WTC11 (cell line): ENCODE measurements around the gene PAOX. TPM values are rescaled to one million over a fixed set of nuclear protein-coding genes. Genes with fewer than 3 reads are reported as not detected.

Source experiments
- ATAC-seq: fragments of 200-7000 bp; cut with Tn5 transposase; 2 replicates; pipeline ENCODE4 v1.10.0; 2021; ENCODE audit warnings: mild to moderate bottlenecking, moderate library complexity
- CTCF ChIA-PET: fragments of 300-600 bp; sonication (Branson Sonifier 250); formaldehyde crosslinking; loops from one replicate; lab custom pipeline; 2021; ENCODE audit warnings: antibody characterized with exemption; lab: Charles Lee
- POLR2A ChIA-PET: fragments of 350-600 bp; sonication (Branson Sonifier 250); formaldehyde crosslinking; loops from one replicate; lab custom pipeline; 2021; ENCODE audit warnings: antibody characterized with exemption; lab: Charles Lee
- DNase-seq: peaks from one replicate; pipeline ENCODE4 v3.0.0; 2021; ENCODE audit warnings: low spot score
- H3K27ac Mint-ChIP-seq: 2 replicates; pipeline ENCODE4 v1.8.0; 2021; ENCODE audit warnings: mixed read lengths
- H3K27me3 Mint-ChIP-seq: 2 replicates; pipeline ENCODE4 v1.8.0; 2021; ENCODE audit warnings: low read depth, mild to moderate bottlenecking, moderate library complexity, mixed read lengths
- H3K36me3 Mint-ChIP-seq: 2 replicates; pipeline ENCODE4 v1.8.0; 2021; ENCODE audit warnings: mixed read lengths
- H3K4me1 Mint-ChIP-seq: 2 replicates; pipeline ENCODE4 v1.8.0; 2022; ENCODE audit warnings: mixed read lengths
- H3K4me3 Mint-ChIP-seq: 2 replicates; pipeline ENCODE4 v1.8.0; 2021; ENCODE audit warnings: mild to moderate bottlenecking, moderate library complexity, mixed read lengths
- H3K9me3 Mint-ChIP-seq: 2 replicates; pipeline ENCODE4 v1.8.0; 2021; ENCODE audit warnings: mixed read lengths
- CBFB ChIP-seq: sonication (generic); formaldehyde crosslinking; IDR thresholded peaks from 2 replicates; pipeline ENCODE4 v1.8.1; 2022; ENCODE audit warnings: mild to moderate bottlenecking, low read depth, missing genetic modification reagents
- CREM ChIP-seq: sonication (generic); formaldehyde crosslinking; IDR thresholded peaks from 2 replicates; pipeline ENCODE4 v1.8.1; 2022; ENCODE audit warnings: mild to moderate bottlenecking, missing genetic modification reagents, moderate library complexity
- ELF4 ChIP-seq: sonication (generic); formaldehyde crosslinking; IDR thresholded peaks from 2 replicates; pipeline ENCODE4 v1.8.1; 2022; ENCODE audit warnings: low read depth, mild to moderate bottlenecking, moderate library complexity, missing genetic modification reagents
- FOXJ3 ChIP-seq: sonication (generic); formaldehyde crosslinking; IDR thresholded peaks from 2 replicates; pipeline ENCODE4 v1.9.0; 2021; ENCODE audit warnings: missing genetic modification reagents, mild to moderate bottlenecking, borderline replicate concordance
- GTF2I ChIP-seq: fragments of 250-450 bp; sonication (Bioruptor Pico); conservative IDR thresholded peaks from 2 replicates; pipeline ENCODE4 v1.4.0; 2021; ENCODE audit warnings: mild to moderate bottlenecking
- MYBL2 ChIP-seq: sonication (generic); formaldehyde crosslinking; IDR thresholded peaks from 2 replicates; pipeline ENCODE4 v1.8.1; 2023; ENCODE audit warnings: mild to moderate bottlenecking, moderate library complexity, missing genetic modification reagents
- NFATC4 ChIP-seq: fragments of 250-450 bp; sonication (Bioruptor Pico); IDR thresholded peaks from 2 replicates; pipeline ENCODE4 v1.9.0; 2021; ENCODE audit warnings: mild to moderate bottlenecking
- NFYB ChIP-seq: sonication (generic); formaldehyde crosslinking; conservative IDR thresholded peaks from 2 replicates; pipeline ENCODE4 v1.8.0; 2022; ENCODE audit warnings: low read depth, missing genetic modification reagents
- NR1H2 ChIP-seq: sonication (generic); formaldehyde crosslinking; IDR thresholded peaks from 2 replicates; pipeline ENCODE4 v1.9.0; 2021; ENCODE audit warnings: mild to moderate bottlenecking, moderate library complexity, missing genetic modification reagents
- RORB ChIP-seq: fragments of 250-450 bp; sonication (Bioruptor Pico); IDR thresholded peaks from 2 replicates; pipeline ENCODE4 v1.9.0; 2021; ENCODE audit warnings: mild to moderate bottlenecking
- SMAD3 ChIP-seq: sonication (generic); formaldehyde crosslinking; IDR thresholded peaks from 2 replicates; pipeline ENCODE4 v1.8.0; 2022; ENCODE audit warnings: missing genetic modification reagents, mild to moderate bottlenecking, borderline replicate concordance
- SP1 ChIP-seq: sonication (generic); formaldehyde crosslinking; conservative IDR thresholded peaks from 2 replicates; pipeline ENCODE4 v1.8.1; 2022; ENCODE audit warnings: missing genetic modification reagents
- TP53 ChIP-seq: sonication (generic); formaldehyde crosslinking; IDR thresholded peaks from 2 replicates; pipeline ENCODE4 v1.8.1; 2023; ENCODE audit warnings: mild to moderate bottlenecking, missing genetic modification reagents
- ZNF317 ChIP-seq: sonication (generic); formaldehyde crosslinking; IDR thresholded peaks from 2 replicates; pipeline ENCODE4 v1.8.1; 2023; ENCODE audit warnings: low read depth, mild to moderate bottlenecking, moderate library complexity, missing genetic modification reagents, borderline replicate concordance
- ZNF396 ChIP-seq: fragments of 250-450 bp; sonication (Bioruptor Pico); IDR thresholded peaks from 2 replicates; pipeline ENCODE4 v1.8.0; 2021; ENCODE audit warnings: mild to moderate bottlenecking, moderate library complexity, borderline replicate concordance
- total RNA-seq: library from RNA; stranded (reverse); gene quantifications from 3 replicates; pipeline ENCODE4 v1.2.3, GENCODE V29; 2021
- TF ChIP-seq, protein P1 (sequence below): fragments of 250-450 bp; sonication (Bioruptor Pico); IDR thresholded peaks from 2 replicates; pipeline ENCODE4 v1.9.0; 2021; ENCODE audit warnings: mild to moderate bottlenecking, borderline replicate concordance
- TF ChIP-seq, protein P2 (sequence below): sonication (generic); formaldehyde crosslinking; IDR thresholded peaks from 2 replicates; pipeline ENCODE4 v1.8.0; 2022; ENCODE audit warnings: mild to moderate bottlenecking, missing genetic modification reagents
- TF ChIP-seq, protein P3 (sequence below): sonication (generic); formaldehyde crosslinking; IDR thresholded peaks from 2 replicates; pipeline ENCODE4 v1.8.1; 2022; ENCODE audit warnings: mild to moderate bottlenecking, moderate library complexity, missing genetic modification reagents
- TF ChIP-seq, protein P4 (sequence below): sonication (generic); formaldehyde crosslinking; IDR thresholded peaks from 2 replicates; pipeline ENCODE4 v1.8.1; 2023; ENCODE audit warnings: mild to moderate bottlenecking, missing genetic modification reagents, borderline replicate concordance
- TF ChIP-seq, protein P5 (sequence below): sonication (generic); formaldehyde crosslinking; IDR thresholded peaks from 2 replicates; pipeline ENCODE4 v1.8.0; 2022; ENCODE audit warnings: mild to moderate bottlenecking, missing genetic modification reagents

Gene PAOX
- total RNA-seq, 1 experiment from 2014 or later: 3.6 TPM

DNA sequence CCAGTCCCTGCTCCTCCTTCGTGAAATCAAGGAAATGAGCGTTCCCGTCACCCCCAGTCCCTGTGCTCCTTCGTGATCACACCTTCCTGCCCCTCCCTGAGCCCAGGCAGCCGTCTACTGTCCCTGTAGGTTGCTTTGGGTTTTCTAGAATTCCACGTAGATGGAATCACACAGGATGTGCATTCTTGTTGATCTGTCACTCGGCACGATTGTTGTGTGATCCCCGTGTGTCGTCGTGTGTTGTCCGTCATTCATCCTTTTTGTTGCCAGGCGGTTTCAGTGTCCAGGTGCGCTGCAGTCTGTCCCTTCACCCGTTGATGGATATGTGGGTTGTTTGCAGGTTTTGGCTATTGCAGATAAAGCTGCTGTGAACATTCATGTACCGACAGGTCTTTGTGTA, 24.3 kb downstream of the PAOX start (continued):
- TF ChIP-seq, protein P1, sequence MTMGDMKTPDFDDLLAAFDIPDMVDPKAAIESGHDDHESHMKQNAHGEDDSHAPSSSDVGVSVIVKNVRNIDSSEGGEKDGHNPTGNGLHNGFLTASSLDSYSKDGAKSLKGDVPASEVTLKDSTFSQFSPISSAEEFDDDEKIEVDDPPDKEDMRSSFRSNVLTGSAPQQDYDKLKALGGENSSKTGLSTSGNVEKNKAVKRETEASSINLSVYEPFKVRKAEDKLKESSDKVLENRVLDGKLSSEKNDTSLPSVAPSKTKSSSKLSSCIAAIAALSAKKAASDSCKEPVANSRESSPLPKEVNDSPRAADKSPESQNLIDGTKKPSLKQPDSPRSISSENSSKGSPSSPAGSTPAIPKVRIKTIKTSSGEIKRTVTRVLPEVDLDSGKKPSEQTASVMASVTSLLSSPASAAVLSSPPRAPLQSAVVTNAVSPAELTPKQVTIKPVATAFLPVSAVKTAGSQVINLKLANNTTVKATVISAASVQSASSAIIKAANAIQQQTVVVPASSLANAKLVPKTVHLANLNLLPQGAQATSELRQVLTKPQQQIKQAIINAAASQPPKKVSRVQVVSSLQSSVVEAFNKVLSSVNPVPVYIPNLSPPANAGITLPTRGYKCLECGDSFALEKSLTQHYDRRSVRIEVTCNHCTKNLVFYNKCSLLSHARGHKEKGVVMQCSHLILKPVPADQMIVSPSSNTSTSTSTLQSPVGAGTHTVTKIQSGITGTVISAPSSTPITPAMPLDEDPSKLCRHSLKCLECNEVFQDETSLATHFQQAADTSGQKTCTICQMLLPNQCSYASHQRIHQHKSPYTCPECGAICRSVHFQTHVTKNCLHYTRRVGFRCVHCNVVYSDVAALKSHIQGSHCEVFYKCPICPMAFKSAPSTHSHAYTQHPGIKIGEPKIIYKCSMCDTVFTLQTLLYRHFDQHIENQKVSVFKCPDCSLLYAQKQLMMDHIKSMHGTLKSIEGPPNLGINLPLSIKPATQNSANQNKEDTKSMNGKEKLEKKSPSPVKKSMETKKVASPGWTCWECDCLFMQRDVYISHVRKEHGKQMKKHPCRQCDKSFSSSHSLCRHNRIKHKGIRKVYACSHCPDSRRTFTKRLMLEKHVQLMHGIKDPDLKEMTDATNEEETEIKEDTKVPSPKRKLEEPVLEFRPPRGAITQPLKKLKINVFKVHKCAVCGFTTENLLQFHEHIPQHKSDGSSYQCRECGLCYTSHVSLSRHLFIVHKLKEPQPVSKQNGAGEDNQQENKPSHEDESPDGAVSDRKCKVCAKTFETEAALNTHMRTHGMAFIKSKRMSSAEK (CRISPR knock-in tag): no peak
- no peak for TF ChIP-seq ZNF317 (CRISPR knock-in tag)
- no peak for TF ChIP-seq GTF2I (CRISPR knock-in tag)
- TF ChIP-seq SMAD3 (CRISPR knock-in tag): no peak

DNA sequence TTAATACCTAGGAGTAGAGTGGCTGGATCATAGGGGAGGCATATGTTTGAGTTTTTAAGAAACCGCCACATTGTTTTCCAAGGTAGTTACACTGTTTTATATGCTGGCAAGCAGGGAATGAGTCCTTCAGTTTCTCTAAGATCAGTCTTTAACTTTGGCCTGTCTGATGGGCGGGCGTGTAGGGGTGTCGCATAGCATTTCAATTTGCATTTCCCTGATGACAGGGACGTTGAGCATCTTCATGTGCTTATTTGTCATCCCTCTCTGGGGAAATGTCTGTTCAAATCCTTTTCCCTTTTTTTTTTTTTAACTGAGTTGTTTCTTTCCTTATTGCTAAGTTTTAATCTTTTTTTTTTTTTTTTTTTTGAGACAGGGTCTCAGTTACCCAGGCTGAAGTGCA, 24.7 kb downstream of the PAOX start:
- DNase-seq (no peak), ATAC-seq (no peak)
- H3K27me3 Mint-ChIP-seq: no peaks in the 10 kb centered on the region
- H3K9me3 Mint-ChIP-seq: no peaks in the 10 kb centered on the region
- no peaks in the 10 kb centered on the region for H3K4me1 Mint-ChIP-seq
- H3K36me3 Mint-ChIP-seq: peaks cover 74% of the 10 kb centered on the region
- peak overlapping the region; percentile 82 for H3K27ac Mint-ChIP-seq
- POLR2A ChIA-PET: no interaction called here
- H3K4me3 Mint-ChIP-seq: no peak overlapping the region
- CTCF ChIA-PET: no interaction called here
- TF ChIP-seq RORB (CRISPR knock-in tag): no peak
- no peak for TF ChIP-seq CREM (CRISPR knock-in tag)
- no peak for TF ChIP-seq ZNF396 (CRISPR knock-in tag)
- no peak for TF ChIP-seq NFYB (CRISPR knock-in tag)
- TF ChIP-seq, protein P2, sequence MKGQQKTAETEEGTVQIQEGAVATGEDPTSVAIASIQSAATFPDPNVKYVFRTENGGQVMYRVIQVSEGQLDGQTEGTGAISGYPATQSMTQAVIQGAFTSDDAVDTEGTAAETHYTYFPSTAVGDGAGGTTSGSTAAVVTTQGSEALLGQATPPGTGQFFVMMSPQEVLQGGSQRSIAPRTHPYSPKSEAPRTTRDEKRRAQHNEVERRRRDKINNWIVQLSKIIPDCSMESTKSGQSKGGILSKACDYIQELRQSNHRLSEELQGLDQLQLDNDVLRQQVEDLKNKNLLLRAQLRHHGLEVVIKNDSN: no peak
- no peak for TF ChIP-seq SP1
- TF ChIP-seq NR1H2 (CRISPR knock-in tag): no peak
- TF ChIP-seq, protein P3, sequence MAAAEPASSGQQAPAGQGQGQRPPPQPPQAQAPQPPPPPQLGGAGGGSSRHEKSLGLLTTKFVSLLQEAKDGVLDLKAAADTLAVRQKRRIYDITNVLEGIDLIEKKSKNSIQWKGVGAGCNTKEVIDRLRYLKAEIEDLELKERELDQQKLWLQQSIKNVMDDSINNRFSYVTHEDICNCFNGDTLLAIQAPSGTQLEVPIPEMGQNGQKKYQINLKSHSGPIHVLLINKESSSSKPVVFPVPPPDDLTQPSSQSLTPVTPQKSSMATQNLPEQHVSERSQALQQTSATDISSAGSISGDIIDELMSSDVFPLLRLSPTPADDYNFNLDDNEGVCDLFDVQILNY (CRISPR knock-in tag): no peak
- TF ChIP-seq TP53 (CRISPR knock-in tag): no peak
- no peak for TF ChIP-seq FOXJ3 (CRISPR knock-in tag)
- TF ChIP-seq, protein P4, sequence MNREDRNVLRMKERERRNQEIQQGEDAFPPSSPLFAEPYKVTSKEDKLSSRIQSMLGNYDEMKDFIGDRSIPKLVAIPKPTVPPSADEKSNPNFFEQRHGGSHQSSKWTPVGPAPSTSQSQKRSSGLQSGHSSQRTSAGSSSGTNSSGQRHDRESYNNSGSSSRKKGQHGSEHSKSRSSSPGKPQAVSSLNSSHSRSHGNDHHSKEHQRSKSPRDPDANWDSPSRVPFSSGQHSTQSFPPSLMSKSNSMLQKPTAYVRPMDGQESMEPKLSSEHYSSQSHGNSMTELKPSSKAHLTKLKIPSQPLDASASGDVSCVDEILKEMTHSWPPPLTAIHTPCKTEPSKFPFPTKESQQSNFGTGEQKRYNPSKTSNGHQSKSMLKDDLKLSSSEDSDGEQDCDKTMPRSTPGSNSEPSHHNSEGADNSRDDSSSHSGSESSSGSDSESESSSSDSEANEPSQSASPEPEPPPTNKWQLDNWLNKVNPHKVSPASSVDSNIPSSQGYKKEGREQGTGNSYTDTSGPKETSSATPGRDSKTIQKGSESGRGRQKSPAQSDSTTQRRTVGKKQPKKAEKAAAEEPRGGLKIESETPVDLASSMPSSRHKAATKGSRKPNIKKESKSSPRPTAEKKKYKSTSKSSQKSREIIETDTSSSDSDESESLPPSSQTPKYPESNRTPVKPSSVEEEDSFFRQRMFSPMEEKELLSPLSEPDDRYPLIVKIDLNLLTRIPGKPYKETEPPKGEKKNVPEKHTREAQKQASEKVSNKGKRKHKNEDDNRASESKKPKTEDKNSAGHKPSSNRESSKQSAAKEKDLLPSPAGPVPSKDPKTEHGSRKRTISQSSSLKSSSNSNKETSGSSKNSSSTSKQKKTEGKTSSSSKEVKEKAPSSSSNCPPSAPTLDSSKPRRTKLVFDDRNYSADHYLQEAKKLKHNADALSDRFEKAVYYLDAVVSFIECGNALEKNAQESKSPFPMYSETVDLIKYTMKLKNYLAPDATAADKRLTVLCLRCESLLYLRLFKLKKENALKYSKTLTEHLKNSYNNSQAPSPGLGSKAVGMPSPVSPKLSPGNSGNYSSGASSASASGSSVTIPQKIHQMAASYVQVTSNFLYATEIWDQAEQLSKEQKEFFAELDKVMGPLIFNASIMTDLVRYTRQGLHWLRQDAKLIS (CRISPR knock-in tag): no peak
- no peak for TF ChIP-seq CBFB (CRISPR knock-in tag)
- TF ChIP-seq NFATC4 (CRISPR knock-in tag): no peak
- TF ChIP-seq MYBL2 (CRISPR knock-in tag): no peak
- TF ChIP-seq ELF4: no peak
- TF ChIP-seq, protein P5, sequence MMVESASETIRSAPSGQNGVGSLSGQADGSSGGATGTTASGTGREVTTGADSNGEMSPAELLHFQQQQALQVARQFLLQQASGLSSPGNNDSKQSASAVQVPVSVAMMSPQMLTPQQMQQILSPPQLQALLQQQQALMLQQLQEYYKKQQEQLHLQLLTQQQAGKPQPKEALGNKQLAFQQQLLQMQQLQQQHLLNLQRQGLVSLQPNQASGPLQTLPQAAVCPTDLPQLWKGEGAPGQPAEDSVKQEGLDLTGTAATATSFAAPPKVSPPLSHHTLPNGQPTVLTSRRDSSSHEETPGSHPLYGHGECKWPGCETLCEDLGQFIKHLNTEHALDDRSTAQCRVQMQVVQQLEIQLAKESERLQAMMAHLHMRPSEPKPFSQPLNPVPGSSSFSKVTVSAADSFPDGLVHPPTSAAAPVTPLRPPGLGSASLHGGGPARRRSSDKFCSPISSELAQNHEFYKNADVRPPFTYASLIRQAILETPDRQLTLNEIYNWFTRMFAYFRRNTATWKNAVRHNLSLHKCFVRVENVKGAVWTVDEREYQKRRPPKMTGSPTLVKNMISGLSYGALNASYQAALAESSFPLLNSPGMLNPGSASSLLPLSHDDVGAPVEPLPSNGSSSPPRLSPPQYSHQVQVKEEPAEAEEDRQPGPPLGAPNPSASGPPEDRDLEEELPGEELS (CRISPR knock-in tag): no peak
- TF ChIP-seq, protein P1 (CRISPR knock-in tag): no peak
